Testis (tissue), 2 donors: ENCODE results near the gene WFDC5.

Experiments
- CTCF ChIP-seq, 3 experiments: fragments of 450-650 bp in 2 of 3; fragments of 200-600 bp in 1 of 3; sonication (generic) in 1 of 3; IDR thresholded peaks; one replicate each; pipeline ENCODE4 v1.5.1; 2016 to 2019; ENCODE audit warnings: antibody characterized with exemption in 3 of 3, mild to moderate bottlenecking in 2 of 3, moderate library complexity in 1 of 3
- POLR2A ChIP-seq: fragments of 450-650 bp; IDR thresholded peaks from one replicate; pipeline ENCODE4 v1.6.1; 2017; ENCODE audit warnings: antibody characterized with exemption, mild to moderate bottlenecking, moderate library complexity

- TF ChIP-seq CTCF (IDR thresholded peaks at IDR 0.05) (no peak), POLR2A (no peak)
Measured at GRCh38 chr20:45109634-45110033, 5.3 kb downstream of the WFDC5 start.
